Right hindlimb (tissue), 1 donor: ENCODE results near the gene CNST.

Experiments
- DNase-seq: peaks from one replicate; pipeline ENCODE4 v3.0.0-alpha.2; 2018

CNST gene, protein sequence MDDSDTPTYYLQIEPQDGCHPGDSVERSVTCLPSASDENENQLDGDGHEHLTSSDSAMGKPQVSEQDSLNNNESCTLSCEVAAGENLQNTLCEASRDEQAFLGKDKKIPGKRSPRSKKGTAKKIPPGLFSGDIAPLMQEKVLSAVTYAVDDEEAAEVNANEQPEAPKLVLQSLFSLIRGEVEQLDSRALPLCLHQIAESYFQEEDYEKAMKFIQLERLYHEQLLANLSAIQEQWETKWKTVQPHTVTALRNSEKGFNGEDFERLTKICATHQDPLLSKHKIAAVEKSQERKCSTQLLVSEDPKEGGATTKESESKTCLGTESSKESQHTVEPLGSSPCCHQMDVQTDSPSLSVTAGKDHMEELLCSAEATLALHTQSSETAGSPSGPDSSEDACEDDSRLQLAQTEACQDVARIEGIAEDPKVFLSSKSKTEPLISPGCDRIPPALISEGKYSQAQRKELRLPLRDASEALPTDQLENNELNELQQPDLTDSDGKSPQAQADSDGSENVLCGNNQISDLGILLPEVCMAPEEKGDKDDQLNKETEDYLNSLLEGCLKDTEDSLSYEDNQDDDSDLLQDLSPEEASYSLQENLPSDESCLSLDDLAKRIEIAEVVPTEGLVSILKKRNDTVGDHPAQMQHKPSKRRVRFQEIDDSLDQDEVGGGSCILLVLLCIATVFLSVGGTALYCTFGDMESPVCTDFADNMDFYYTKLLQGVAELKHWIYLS

DNA sequence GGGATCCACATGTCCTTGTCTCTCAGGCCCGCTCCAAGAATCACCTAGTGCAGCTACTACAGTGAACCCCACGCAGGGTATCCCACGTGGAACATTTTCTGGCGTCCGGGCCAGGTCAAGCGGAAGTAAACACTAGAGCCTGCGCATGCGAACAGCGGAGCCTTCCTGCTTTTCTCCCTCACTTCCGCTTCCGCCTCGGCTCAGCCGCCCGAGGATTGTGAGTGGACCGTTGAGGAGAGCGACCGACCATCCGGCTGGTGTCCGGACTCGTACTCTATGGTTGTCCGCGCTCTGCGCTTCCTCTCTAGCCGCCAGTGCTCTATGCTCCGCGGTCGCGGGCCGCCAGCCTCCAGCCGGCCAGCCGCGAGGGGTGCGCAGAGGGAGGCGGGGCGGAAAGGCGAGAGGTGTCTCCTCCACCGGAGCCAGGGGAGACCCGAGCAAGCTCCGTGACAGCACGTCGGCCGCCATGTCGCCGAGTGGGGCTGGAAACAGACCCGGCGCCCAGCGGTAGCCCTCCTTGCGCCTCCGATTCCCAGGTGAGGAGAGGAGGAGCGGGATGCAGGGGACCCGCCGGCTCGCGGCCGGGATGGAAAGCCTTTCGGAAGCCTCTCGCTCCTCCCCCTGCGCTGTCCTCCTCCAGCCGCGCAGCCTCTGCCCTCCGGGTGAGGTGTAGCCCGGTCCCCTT is at the start of gene CNST, which contains the start of gene TFB2M:
Gene CNST (plus strand): TSS at position 329 of the 685 bp plus-strand sequence. CDS start 25,107 bp downstream, outside the sequence.
Gene TFB2M (minus strand): TSS at position 134 of the 685 bp plus-strand sequence. CDS start 123 bp downstream, at position 11.
- DNase-seq = peak; percentile 100

DNA sequence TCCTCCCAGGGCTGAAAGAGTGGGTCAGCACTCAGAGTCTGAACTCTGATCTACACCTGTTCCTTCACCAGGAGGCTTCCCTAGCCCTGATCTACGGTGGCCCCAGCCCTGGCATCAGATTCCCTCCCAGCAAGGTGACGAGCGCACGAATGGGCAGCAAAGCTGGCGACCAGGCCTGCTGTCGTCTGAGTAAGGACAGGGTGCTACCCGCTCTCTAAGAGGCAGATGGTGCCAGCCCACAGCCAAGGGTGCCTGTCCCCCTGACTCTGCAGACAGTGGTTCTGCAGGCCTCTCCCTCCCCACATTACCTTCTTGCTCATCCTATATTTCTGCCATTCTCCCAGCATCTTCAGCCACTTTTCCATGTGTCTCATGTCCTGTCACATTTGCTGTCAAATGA is 48.9 kb upstream of the CNST start:
- no peak for DNase-seq

GRCh38 chr1:246518456-246519205 is 47.6 kb upstream of the CNST start:
- DNase-seq = no peak

DNA sequence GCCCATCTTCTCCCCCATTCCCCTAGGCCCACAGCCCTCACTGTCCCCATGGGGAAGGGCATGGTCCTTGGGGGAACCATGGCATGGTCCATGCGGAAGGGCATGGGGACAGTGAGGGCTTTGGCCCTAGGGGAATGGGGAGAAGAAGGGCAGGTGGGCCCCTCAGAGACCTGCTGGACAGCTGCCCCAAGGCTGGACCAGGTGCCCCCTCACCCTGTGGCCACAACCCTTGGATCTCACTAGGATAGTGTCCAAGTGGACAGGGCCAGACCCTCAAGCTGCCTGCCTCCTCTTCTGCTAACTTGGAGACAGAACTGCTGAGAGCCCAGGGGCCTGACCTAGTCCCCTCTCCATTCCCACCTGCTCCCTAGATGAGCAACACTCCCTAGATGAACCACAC is 46.7 kb upstream of the CNST start:
- no peak for DNase-seq

GRCh38 chr1:246526380-246526779 is 39.9 kb upstream of the CNST start:
- no peak for DNase-seq

- no peak for DNase-seq
Measured at GRCh38 chr1:246526915-246527314, 39.3 kb upstream of the CNST start.

- DNase-seq = no peak
Measured at GRCh38 chr1:246527402-246528088, 38.7 kb upstream of the CNST start.

- no peak for DNase-seq
Measured at GRCh38 chr1:246528933-246529731, 37.1 kb upstream of the CNST start.

GRCh38 chr1:246530482-246530881 is 35.8 kb upstream of the CNST start:
- DNase-seq = no peak

DNA sequence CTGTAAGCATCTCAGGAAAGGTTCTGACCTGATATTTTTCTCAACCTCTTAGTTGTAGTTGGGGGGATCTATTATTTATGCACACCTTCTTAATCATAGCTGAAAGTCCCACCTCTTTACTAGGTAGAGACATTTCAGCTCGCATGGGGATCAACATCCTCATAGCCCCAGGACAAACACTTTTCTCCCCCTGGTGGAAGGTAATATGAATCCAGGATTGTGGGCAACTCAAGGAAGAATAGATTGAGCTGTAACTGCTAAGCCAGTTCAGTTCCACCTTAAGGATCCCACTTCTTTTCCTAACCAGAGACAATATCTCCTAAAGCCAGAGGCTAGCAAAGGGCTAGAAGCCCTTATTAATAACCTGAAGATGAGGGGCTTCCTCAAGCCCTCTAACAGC is 33.7 kb upstream of the CNST start:
- no peak for DNase-seq

GRCh38 chr1:246533371-246533905 is 32.8 kb upstream of the CNST start:
- no peak for DNase-seq

DNA sequence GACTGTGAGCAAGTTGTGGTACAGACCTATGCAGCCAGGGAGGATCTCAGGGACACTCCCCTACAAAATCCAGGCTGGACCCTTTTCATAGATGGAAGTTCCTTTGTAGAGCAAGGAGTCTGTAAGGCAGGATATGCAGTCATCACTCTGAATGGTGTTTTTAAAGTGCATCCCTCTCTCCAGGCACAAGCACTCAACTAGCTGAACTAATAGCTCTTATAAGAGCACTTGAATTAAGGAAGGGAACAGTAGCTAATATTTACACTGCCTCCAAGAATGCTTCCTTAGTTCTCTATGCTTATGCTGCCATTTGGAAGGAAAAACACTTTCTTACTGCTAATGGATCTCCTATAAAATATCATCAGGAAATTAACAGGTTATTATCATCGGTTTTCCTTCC is 32.1 kb upstream of the CNST start:
- no peak for DNase-seq

- DNase-seq = no peak
Measured at GRCh38 chr1:246537441-246537840, 28.8 kb upstream of the CNST start.

DNA sequence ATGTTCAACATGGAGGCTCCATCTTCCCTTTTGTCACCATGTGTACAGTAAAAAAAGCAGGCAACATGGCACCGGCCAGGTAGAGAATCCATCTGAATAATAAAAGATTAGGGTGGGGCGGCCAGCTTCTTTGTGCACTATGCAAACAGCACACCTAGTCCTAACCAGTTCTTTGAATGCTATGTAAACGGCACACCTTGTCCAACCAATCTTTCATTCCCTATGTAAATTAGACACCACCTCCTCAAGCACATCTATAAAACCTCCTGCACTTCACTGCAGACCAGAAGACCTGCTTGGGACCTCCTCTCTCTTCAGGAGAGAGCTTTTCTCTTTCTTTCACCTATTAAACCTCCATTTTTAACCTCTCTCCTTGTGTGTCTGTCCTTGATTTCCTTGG is 28.4 kb upstream of the CNST start:
- DNase-seq = no peak

DNA sequence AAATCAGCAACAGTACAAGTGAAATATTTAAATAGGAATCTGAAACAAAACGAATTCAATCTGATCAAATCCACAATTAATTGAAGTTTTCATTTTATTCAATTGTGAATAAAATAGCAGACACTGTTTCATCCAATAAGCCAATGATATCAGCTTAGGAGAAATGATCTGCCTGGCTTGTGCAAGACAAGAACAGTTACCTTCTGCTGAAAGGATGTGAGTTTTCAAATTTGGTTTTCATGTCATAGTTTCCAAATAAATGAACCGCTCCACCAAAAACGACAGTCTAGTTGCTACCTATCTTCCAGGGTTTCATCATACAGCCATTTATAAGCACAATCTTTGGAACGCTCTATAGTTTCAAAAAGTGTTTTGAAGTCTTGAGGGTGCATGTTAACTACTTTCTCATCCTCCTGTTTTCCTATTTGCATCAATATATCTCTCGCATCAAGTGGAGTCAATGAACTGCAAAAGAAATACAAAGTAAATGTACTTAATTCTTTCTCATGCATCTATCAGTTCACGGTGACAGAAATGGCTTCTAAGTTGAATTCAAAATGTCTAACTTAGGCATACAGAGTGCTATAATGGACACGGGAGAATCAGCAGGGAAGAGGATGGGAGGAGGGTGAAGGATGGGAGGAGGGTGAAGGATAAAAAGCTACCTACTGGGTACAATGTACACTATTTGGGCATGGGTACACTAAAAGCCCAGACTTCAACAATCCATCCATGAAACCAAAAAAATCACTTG is 25.3 kb upstream of the CNST start:
- no peak for DNase-seq

DNA sequence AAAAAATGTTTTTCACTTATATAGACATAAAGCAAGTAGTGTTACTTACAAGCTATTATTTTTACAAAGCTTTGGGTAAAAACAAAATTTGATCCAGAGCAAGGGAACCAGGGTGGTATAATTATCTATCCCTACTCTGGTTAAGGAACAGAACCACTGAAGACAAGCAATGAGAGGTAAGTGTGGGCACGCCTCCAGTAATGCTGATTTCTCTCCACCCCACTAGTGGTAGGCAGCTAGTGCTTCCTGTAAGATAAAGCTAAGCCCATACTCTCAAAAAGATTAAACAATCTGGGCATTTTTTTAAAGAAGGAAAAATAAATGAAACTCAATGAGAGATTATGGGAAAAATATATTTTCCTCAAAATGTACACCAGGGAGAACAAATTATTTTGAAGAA is 22.3 kb upstream of the CNST start:
- no peak for DNase-seq

DNA sequence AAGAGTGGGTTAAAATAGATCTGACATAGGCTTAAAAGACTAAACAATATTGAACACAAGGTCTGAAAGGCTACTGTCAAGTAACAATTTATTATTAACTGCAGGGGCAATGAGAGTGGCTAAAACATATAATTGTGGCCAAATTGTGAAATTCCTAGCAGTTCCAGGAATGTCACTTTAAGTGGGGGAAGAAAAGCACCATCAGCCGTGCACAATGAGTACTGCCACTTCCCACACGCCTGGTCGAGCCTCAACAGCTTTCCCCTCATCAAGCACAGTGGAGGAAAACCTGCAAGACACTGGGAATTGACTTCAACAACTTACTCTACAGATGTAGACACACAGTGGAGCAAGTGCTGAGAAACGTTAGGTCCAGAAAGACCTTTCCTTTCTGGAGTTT is 16.6 kb upstream of the CNST start:
- no peak for DNase-seq

GRCh38 chr1:246550402-246550801 is 15.9 kb upstream of the CNST start:
- DNase-seq = no peak

DNA sequence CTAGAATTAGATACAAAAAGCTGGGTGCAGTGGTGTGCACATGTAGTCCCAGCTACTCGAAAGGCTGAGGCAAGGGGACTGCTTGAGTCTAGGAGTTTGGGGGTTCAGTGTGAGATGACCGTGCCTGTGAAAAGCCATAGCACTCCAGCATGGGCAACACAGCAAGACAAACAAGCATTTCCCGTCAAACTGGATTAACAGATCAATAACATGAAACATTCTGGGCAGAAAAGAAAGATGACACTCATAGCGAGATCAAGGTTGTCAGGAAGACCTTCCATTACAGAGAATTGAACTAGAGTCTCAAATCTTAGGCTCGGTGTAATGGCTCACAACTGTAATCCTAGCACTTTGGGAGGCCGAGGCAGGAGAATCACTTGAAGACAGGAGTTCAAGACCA is 14.1 kb upstream of the CNST start:
- no peak for DNase-seq

GRCh38 chr1:246554201-246554600 is 12.1 kb upstream of the CNST start:
- no peak for DNase-seq
